ENCODE data around the gene TNKS1BP1. TPM values are rescaled to one million over a fixed set of nuclear protein-coding genes. Genes with fewer than 3 reads are reported as not detected.

TNKS1BP1 gene
- total and polyA plus RNA-seq, 2 of the 8 experiments (the other 6 are each of a cell fraction or from before 2014, with no cell fraction given), result 50.0 to 122 TPM

- ChIA-PET POLR2A (ENCODE audit: partially characterized antibody) (interaction anchor here (1.7 kb wide), 1 partner anchor 9 kb away, joined by 4 read pairs; no protein-coding TSS in a partner anchor), CTCF (ENCODE audit: partially characterized antibody) (interaction anchor here (0.8 to 7.1 kb wide), 6 partner anchors 12 to 433 kb away, joined by 3 to 41 read pairs (median 5); no protein-coding TSS in a partner anchor)
- H2BK120ac ChIP-seq (replicated peaks; ENCODE audit: low read depth, low read length), result no peak overlapping the region
- H3K9ac ChIP-seq (replicated peaks in 1 of 4; ENCODE audit: extremely low read depth in 1 of 4, low read depth in 3 of 4, low read length in 3 of 4), result no peak overlapping the region
- no peak overlapping the region for H4K8ac ChIP-seq (ENCODE audit: extremely low read depth, insufficient read depth, low read length)
- FAIRE-seq, result no peak
- peaks cover 2 to 8% (median 4%) of the 10 kb centered on the region in 4 experiments; a peak in 6 of 7 replicates for H3K4me1 ChIP-seq (replicated peaks in 1 of 4; ENCODE audit: control insufficient read depth in 3 of 4, insufficient read depth in 4 of 4, low read length in 3 of 4)
- H3K79me1 ChIP-seq (ENCODE audit: low read depth, low read length), result no peaks in the 10 kb centered on the region
- no peak overlapping the region for H3K23ac ChIP-seq (ENCODE audit: insufficient read length)
- H4K91ac ChIP-seq (replicated peaks; ENCODE audit: insufficient read length, low read length), result no peak overlapping the region
- no peak overlapping the region for H3K4ac ChIP-seq (replicated peaks; ENCODE audit: insufficient read length, low read depth, low read length)
- WGBS, 2 experiments (ENCODE audit: extremely low coverage in 1 of 2, insufficient coverage in 1 of 2, insufficient read length in 1 of 2, insufficient replicate concordance in 2 of 2, low coverage in 1 of 2, low lambda C conversion rate in 2 of 2, missing lambda C conversion rate in 1 of 2), result 88% methylated on average over 4 of the region's 4 CpGs; no CpG with 5 or more reads in 1 of the 2 experiments
- H2BK12ac ChIP-seq (ENCODE audit: low read depth, low read length), result no peak overlapping the region
- no peak overlapping the region for H2AFZ ChIP-seq (ENCODE audit: low read length)
- no peak overlapping the region for H3K56ac ChIP-seq (replicated peaks; ENCODE audit: insufficient read length, low read depth, low read length)
- H2BK5ac ChIP-seq (ENCODE audit: low read depth, low read length), result no peak overlapping the region
- H4K20me1 ChIP-seq (replicated peaks in 1 of 2; ENCODE audit: control insufficient read depth in 1 of 2, insufficient read depth in 2 of 2, low read length in 2 of 2), result no peaks in the 10 kb centered on the region
- no peaks in the 10 kb centered on the region; the same call in 1 of the 2 replicates for H3K23me2 ChIP-seq (ENCODE audit: low read depth, low read length)
- H4K5ac ChIP-seq (ENCODE audit: insufficient read length, low read depth, low read length), result no peak overlapping the region
- no peak overlapping the region for H3K14ac ChIP-seq (ENCODE audit: insufficient read length)
- H3K27me3 ChIP-seq (replicated peaks in 1 of 4; ENCODE audit: control insufficient read depth in 3 of 4, extremely low read depth in 1 of 4, insufficient read depth in 3 of 4, low read length in 3 of 4), result peaks cover 0 to 2% (median 0%) of the 10 kb centered on the region in 4 experiments; a peak in 3 of 7 replicates
- no peak overlapping the region for H3K18ac ChIP-seq (ENCODE audit: extremely low read depth, low read length)
- no peak overlapping the region for H3K27ac ChIP-seq (ENCODE audit: low read depth, low read length)
- H3K9me3 ChIP-seq (ENCODE audit: insufficient read depth in 2 of 2, low read depth in 1 of 2, low read length in 1 of 2), result peaks cover 0 to 4% of the 10 kb centered on the region in 2 experiments; a peak in 2 of 4 replicates
- H3K79me2 ChIP-seq (ENCODE audit: control insufficient read depth in 1 of 2, insufficient read depth in 2 of 2, low read length in 2 of 2), result no peaks in the 10 kb centered on the region
- no peaks in the 10 kb centered on the region for H3K36me3 ChIP-seq (ENCODE audit: control insufficient read depth in 2 of 4, insufficient read depth in 4 of 4, low read length in 3 of 4)
- no peak for TF ChIP-seq MAX (IDR thresholded peaks at IDR 0.05)
- TF ChIP-seq BACH1 (IDR thresholded peaks at IDR 0.05; ENCODE audit: low read length), result no peak
- no peak for TF ChIP-seq EZH2 (IDR thresholded peaks at IDR 0.05; ENCODE audit: low read depth, low read length, severe bottlenecking)
- no peak for TF ChIP-seq CHD2 (IDR thresholded peaks at IDR 0.05; ENCODE audit: low read length)
- TF ChIP-seq SRF (IDR thresholded peaks at IDR 0.05; ENCODE audit: low read depth, low read length), result no peak
- TF ChIP-seq RBBP5 (IDR thresholded peaks at IDR 0.05; ENCODE audit: borderline replicate concordance, low read depth, low read length), result no peak
- TF ChIP-seq ASH2L (IDR thresholded peaks at IDR 0.05; ENCODE audit: low read length), result no peak
- TF ChIP-seq CBX5 (IDR thresholded peaks at IDR 0.05; ENCODE audit: low read depth, low read length), result no peak
- H3K4me3 ChIP-seq (ENCODE audit: extremely low read depth in 1 of 4, insufficient read depth in 2 of 4, low read depth in 3 of 4, low read length in 4 of 4), result no peak overlapping the region
- no peak overlapping the region for H2BK15ac ChIP-seq (ENCODE audit: low read length)
- H3K4me2 ChIP-seq (ENCODE audit: insufficient read depth in 1 of 2, low read depth in 2 of 2, low read length in 2 of 2), result no peak overlapping the region
- H2BK20ac ChIP-seq (ENCODE audit: low read length), result no peak overlapping the region
- DNase-seq (ENCODE audit: low read depth in 1 of 2, low spot score in 2 of 2), result no peak
- H2AK5ac ChIP-seq (ENCODE audit: low read depth, low read length), result no peak overlapping the region
These were observed 51.2 kb downstream of the TNKS1BP1 start for GRCh38 chr11:57273448-57274058.
